Heart left ventricle (tissue), 16 donors: ENCODE measurements around the gene PRKAG2. TPM values are rescaled to one million over a fixed set of nuclear protein-coding genes. Genes with fewer than 3 reads are reported as not detected.

ENCODE experiments used
- ATAC-seq, 4 donors: fragments of 200-7000 bp; cut with Tn5 transposase; one replicate each; pipeline ENCODE4 v1.9.1; 2020 to 2022; ENCODE audit warnings: moderate library complexity in 4 of 4, mild to moderate bottlenecking in 3 of 4, moderate number of reproducible peaks in 1 of 4
- DNase-seq, 5 donors: peaks; one replicate each; pipeline ENCODE4 v3.0.0-alpha.2; 2020
- H3K27ac ChIP-seq, 12 donors: fragments of 200-600 bp; sonication (generic) in 4 of 12; one replicate each; pipeline versions ENCODE4 v1.5.0 to v1.8.0; 2016 to 2022; ENCODE audit warnings: mild to moderate bottlenecking in 2 of 12
- H3K27me3 ChIP-seq, 9 donors: fragments of 200-600 bp; sonication (generic) in 2 of 9; one replicate each; pipeline versions ENCODE4 v1.5.1 to v1.8.0; 2016 to 2022; ENCODE audit warnings: mild to moderate bottlenecking in 3 of 9
- H3K36me3 ChIP-seq, 9 donors: fragments of 200-600 bp; sonication (generic) in 2 of 9; one replicate each; pipeline versions ENCODE4 v1.5.0 to v1.8.0; 2018 to 2022; ENCODE audit warnings: mild to moderate bottlenecking in 2 of 9
- H3K4me1 ChIP-seq, 12 donors: fragments of 200-600 bp; sonication (generic) in 4 of 12; one replicate each; pipeline versions ENCODE4 v1.5.0 to v1.8.0; 2016 to 2022; ENCODE audit warnings: mild to moderate bottlenecking in 3 of 12
- H3K4me3 ChIP-seq, 12 donors: fragments of 200-600 bp; sonication (generic) in 4 of 12; one replicate each; pipeline versions ENCODE4 v1.5.0 to v1.8.0; 2017 to 2022; ENCODE audit warnings: mild to moderate bottlenecking in 9 of 12, moderate library complexity in 4 of 12
- H3K9me3 ChIP-seq, 12 donors: fragments of 200-600 bp; sonication (generic) in 4 of 12; one replicate each; pipeline versions ENCODE4 v1.5.0 to v1.8.0; 2016 to 2022; ENCODE audit warnings: mild to moderate bottlenecking in 1 of 12
- POLR2A ChIP-seq, 2 donors: fragments of 450-650 bp; IDR thresholded peaks; one replicate each; pipeline ENCODE4 v1.6.1; 2017; ENCODE audit warnings: antibody characterized with exemption in 2 of 2, mild to moderate bottlenecking in 2 of 2, moderate library complexity in 2 of 2
- WGBS, 4 donors: extraction: QIAGEN DNeasy Blood & Tissue Kit in 2 of 4; methylation state at CpG; one replicate each; pipeline versions ENCODE4 v1.1.5 to v1.1.7; 2013 to 2018; 5-methylcytosine and 5-hydroxymethylcytosine counted together
- intact Hi-C, 10 donors: fragments of 100-400 bp; cut with DNase I; formaldehyde crosslinking; loops; one replicate each; pipeline versions ENCODE4 v1.11.1 to v1.14.2; 2022
- polyA plus RNA-seq, 2 donors: library from polyadenylated mRNA; stranded (reverse); fragments of 200-250 nt; gene quantifications; one replicate each; pipeline ENCODE4 v1.2.3, GENCODE V29; 2013
- total RNA-seq, 9 donors: library from RNA; depleted of rRNA in 2 of 9; stranded (reverse); fragments of >200 nt in 2 of 9; fragmentation: NEBNext Ultra II Directional in 3 of 9; extraction: Animal tissue kit (Norgen Biotek cat#: 25700) in 3 of 9; gene quantifications; one replicate each; pipeline versions ENCODE4 v1.1.0 to v1.2.4, GENCODE V29; 2016 to 2023
- TF ChIP-seq, protein P1 (sequence below), 12 donors: fragments of 200-600 bp; sonication (generic) in 4 of 12; IDR thresholded peaks; one replicate each; pipeline versions ENCODE4 v1.5.0 to v1.8.0; 2018 to 2022; ENCODE audit warnings: antibody characterized with exemption in 12 of 12, mild to moderate bottlenecking in 5 of 12
- donor health status: ischemic (EF 13 %, LVEDD 7.1; RV severe dilation, severe dysfunction).
- donor health status: healthy with polysubstance abuse.
- donor health status: DM: no; HTN: yes; CAD: no.
- donor health status: DM: no; HTN: no; CAD: no.
- donor health status: ischemic (EF 25% LVEDD 6.9; RV normal size, moderate dysfunction).
- donor health status: ischemic (EF 25% LVEDD 5.7; RV mildly dilated, moderate dysfunction).
- donor health status: healthy.
- donor health status: DM: yes; HTN: yes; CAD: no.
- donor health status: ischemic (EF 35%, LVEDD 5.7; RV mildly dilated, moderate dysfunction).
- donor health status: nonischemic (EF 11% LVEDD 7.7; RV severe dilation, severe dysfunction).
- donor health status: DM: yes; HTN: yes; CAD: no.
- donor health status: PGD.
- donor health status: ischemic (EF 29% LVEDD 5.4; RV normal size, mild dysfunction).
- donor health status: nonischemic (EF 23%, LVEDD 6.1; RV moderate dilation, normal function).

Gene PRKAG2
- total and polyA plus RNA-seq, 11 donors, result 50.2 to 179 (median 108) TPM

DNA sequence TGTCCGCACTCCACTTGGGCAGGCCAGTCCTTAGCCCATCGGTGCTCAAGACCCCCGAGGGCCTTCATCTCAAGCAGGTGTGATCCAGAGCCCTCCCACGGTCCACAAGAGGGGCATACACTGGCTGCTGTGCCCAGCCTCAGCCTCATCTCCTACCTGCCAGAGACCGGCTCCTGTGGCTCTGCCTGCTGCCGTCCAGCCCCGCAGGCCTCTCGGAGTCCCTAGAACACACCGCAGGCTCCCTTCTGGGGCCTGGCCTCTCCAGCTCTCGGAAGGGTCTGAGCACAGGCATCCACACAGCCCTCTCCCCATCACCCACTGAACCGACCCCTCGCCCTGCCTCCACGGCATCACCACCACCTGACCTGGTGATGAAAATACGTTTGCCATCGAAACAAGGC, 147.4 kb downstream of the PRKAG2 start:
- intact Hi-C loops, result no loop called here
- 62 to 80% (median 78%) methylated on average over 14 to 15 of the region's 15 CpGs for WGBS, 4 donors
- no peaks in the 10 kb centered on the region for H3K36me3 ChIP-seq
- H3K9me3 ChIP-seq, result no peaks in the 10 kb centered on the region
- TF ChIP-seq POLR2A (IDR thresholded peaks at IDR 0.05), result no peak
- TF ChIP-seq, protein P1, sequence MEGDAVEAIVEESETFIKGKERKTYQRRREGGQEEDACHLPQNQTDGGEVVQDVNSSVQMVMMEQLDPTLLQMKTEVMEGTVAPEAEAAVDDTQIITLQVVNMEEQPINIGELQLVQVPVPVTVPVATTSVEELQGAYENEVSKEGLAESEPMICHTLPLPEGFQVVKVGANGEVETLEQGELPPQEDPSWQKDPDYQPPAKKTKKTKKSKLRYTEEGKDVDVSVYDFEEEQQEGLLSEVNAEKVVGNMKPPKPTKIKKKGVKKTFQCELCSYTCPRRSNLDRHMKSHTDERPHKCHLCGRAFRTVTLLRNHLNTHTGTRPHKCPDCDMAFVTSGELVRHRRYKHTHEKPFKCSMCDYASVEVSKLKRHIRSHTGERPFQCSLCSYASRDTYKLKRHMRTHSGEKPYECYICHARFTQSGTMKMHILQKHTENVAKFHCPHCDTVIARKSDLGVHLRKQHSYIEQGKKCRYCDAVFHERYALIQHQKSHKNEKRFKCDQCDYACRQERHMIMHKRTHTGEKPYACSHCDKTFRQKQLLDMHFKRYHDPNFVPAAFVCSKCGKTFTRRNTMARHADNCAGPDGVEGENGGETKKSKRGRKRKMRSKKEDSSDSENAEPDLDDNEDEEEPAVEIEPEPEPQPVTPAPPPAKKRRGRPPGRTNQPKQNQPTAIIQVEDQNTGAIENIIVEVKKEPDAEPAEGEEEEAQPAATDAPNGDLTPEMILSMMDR (IDR thresholded peaks at IDR 0.05), result no peak
- no peaks in the 10 kb centered on the region for H3K27me3 ChIP-seq
- H3K27ac ChIP-seq, result peak overlapping the region in 7 of 12 donors; percentile 24 to 97 (median 59)
- ATAC-seq, result no peak
- H3K4me1 ChIP-seq, result peaks cover 0 to 67% (median 29%) of the 10 kb centered on the region in 12 donors
- H3K4me3 ChIP-seq, result no peak overlapping the region
- DNase-seq, result no peak

DNA sequence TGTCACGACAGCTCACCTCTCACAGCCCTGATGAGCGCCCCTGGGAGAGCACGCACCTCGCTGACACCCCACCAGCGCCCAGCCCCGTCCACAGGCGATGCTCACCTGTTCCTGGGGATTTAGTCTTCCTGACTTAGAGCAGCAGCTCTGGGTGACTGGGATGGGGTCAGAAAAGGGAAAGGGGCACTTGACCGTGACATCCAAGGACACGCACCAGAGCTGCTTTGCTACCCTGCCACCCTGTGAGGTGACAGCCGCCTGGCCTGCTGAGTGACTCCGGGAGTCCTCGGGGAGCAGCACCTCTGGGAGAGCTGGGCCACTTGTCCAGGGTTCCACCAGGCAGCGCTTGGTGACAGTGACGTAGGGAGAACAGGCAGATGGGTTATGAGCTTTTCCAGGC, 148.2 kb downstream of the PRKAG2 start:
- Histone ChIP-seq H3K27me3 (no peaks in the 10 kb centered on the region), H3K4me3 (no peak overlapping the region), H3K27ac (peak overlapping the region in 11 of 12 donors; percentile 23 to 97 (median 59)), H3K4me1 (peaks cover 0 to 70% (median 29%) of the 10 kb centered on the region in 12 donors), H3K9me3 (no peaks in the 10 kb centered on the region), H3K36me3 (no peaks in the 10 kb centered on the region)
- TF ChIP-seq POLR2A (IDR thresholded peaks at IDR 0.05), result no peak
- TF ChIP-seq, protein P1 (IDR thresholded peaks at IDR 0.05), result no peak
- peak in 1 of 5 donors; percentile 68 for DNase-seq
- peak in 3 of 4 donors; percentile 28 to 33 (median 33) for ATAC-seq
- 72 to 86% (median 75%) methylated on average over 10 to 14 of the region's 14 CpGs for WGBS, 4 donors
- intact Hi-C loops, result no loop called here

DNA sequence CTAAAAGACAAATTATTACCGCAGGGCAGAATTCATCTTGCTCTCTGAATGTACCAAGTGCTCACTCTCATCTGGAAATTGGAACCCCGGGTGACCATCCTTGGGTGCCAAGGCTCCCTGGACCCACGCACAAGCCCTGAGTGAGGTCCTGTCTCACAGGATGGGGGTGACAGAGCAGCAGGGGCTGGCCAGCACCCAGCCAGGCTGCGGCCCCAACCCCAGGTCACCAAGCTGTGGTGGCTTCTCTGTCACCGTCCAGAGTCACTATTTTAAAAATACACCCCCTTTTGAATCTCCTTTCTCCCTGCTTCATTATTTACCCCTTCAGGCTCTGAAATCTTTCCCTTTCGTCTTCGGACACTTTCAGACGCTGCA, 148.6 kb downstream of the PRKAG2 start:
- intact Hi-C loops, result no loop called here
- Histone ChIP-seq H3K9me3 (no peaks in the 10 kb centered on the region), H3K36me3 (no peaks in the 10 kb centered on the region), H3K4me1 (peaks cover 0 to 73% (median 29%) of the 10 kb centered on the region in 12 donors), H3K27ac (peak overlapping the region in 11 of 12 donors; percentile 23 to 97 (median 59)), H3K4me3 (no peak overlapping the region), H3K27me3 (no peaks in the 10 kb centered on the region)
- ATAC-seq (no peak), DNase-seq (no peak)
- TF ChIP-seq, protein P1 (IDR thresholded peaks at IDR 0.05), result no peak
- TF ChIP-seq POLR2A (IDR thresholded peaks at IDR 0.05), result no peak
- 74 to 81% (median 75%) methylated on average over 8 of the region's 8 CpGs for WGBS, 4 donors

DNA sequence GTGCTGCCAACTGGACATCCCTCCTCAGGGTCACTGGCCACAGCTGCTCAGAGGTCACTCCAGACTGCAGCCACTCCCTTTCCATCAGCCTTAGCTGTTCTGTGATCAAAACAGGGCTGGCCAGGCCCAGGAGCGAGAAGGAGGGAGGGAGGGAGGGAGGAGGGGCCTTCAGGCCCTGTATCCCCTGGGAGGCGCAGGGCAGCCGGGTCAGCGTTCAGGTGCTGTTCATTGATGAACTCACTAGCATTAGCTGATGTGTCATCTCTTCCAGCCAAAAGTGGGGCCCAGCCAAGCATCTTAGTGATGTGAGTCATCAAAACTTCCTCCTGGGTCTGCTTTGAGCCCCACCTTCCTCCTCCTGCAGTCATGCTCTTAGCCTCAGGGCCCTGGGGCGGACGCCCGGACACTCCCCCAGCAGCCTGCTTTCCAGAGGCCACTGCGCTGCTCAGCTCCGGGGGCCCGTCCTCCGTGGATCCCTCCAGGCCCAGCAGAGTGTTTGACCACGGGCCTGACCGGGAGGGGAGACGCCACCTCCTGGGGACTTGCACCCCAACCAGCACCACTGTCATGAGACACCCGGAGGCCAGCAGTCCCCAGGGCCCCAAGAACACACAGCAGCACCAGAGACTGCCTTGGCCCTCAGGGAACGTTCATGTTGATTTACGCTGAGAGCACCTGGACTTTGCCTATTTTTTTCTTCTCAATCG, 149.2 kb downstream of the PRKAG2 start:
- peak; percentile 37 to 74 (median 62) for ATAC-seq
- Histone ChIP-seq H3K4me1 (peaks cover 0 to 78% (median 30%) of the 10 kb centered on the region in 12 donors), H3K36me3 (no peaks in the 10 kb centered on the region), H3K4me3 (no peak overlapping the region), H3K9me3 (no peaks in the 10 kb centered on the region), H3K27ac (peak overlapping the region in 11 of 12 donors; percentile 23 to 97 (median 59)), H3K27me3 (no peaks in the 10 kb centered on the region)
- TF ChIP-seq POLR2A (IDR thresholded peaks at IDR 0.05), result no peak
- TF ChIP-seq, protein P1 (IDR thresholded peaks at IDR 0.05), result no peak
- 44 to 63% (median 52%) methylated on average over 13 to 18 of the region's 18 CpGs for WGBS, 4 donors
- peak; percentile 51 to 84 (median 79) for DNase-seq
- intact Hi-C loops, result no loop called here
